ENCODE results near the gene FAM25G.

GRCh38 chr10:47449102-47449978 lies 42.2 kb downstream of the FAM25G start:
- TF ChIP-seq POLR2A (IDR thresholded peaks at IDR 0.05) = no peak
- TF ChIP-seq CTCF (IDR thresholded peaks at IDR 0.05) = no peak
